CD14-positive monocyte (primary cell): Measurements from ENCODE around the gene TUBB1. TPM values are rescaled to one million over a fixed set of nuclear protein-coding genes. Genes with fewer than 3 reads are reported as not detected.

Experiments
- DNase-seq, 3 donors: peaks; one replicate each; pipeline ENCODE4 v3.0.0-alpha.2; 2011 to 2022
- H2AFZ ChIP-seq: 2 replicates; pipeline ENCODE4 v1.6.0; 2012; ENCODE audit warnings: mild to moderate bottlenecking, low read depth, low read length, inconsistent platforms; ENCODE audit not compliant: insufficient read depth, poor library complexity, severe bottlenecking
- H3K27ac ChIP-seq, 2 donors: 1 replicate in 1 of 2; 2 replicates in 1 of 2; pipeline ENCODE4 v1.5.1; 2012 to 2013; ENCODE audit warnings: low read length in 2 of 2, control low read depth in 1 of 2, inconsistent platforms in 1 of 2, low read depth in 1 of 2, mild to moderate bottlenecking in 1 of 2
- H3K27me3 ChIP-seq, 2 donors: one replicate each; pipeline versions ENCODE4 v1.6.0 to v1.6.1; 2011 to 2013; ENCODE audit warnings: low read length in 2 of 2; ENCODE audit not compliant: control insufficient read depth in 2 of 2, insufficient read depth in 2 of 2
- H3K36me3 ChIP-seq, 2 donors: replicated peaks in 1 of 2; 1 replicate in 1 of 2; 2 replicates in 1 of 2; pipeline versions ENCODE4 v1.5.1 to v1.6.1; 2012 to 2013; ENCODE audit warnings: low read length in 2 of 2, control low read depth in 1 of 2, inconsistent platforms in 1 of 2, mild to moderate bottlenecking in 1 of 2; ENCODE audit not compliant: insufficient read depth in 2 of 2, control insufficient read depth in 1 of 2
- H3K4me1 ChIP-seq, 2 donors: 1 replicate in 1 of 2; 2 replicates in 1 of 2; pipeline versions ENCODE4 v1.5.1 to v1.6.1; 2012 to 2013; ENCODE audit warnings: low read length in 2 of 2, control low read depth in 1 of 2, inconsistent platforms in 1 of 2, mild to moderate bottlenecking in 1 of 2, moderate library complexity in 1 of 2; ENCODE audit not compliant: insufficient read depth in 2 of 2, control insufficient read depth in 1 of 2
- H3K4me2 ChIP-seq: replicated peaks from 2 replicates; pipeline ENCODE3; 2012; ENCODE audit warnings: low read length, moderate library complexity, mild to moderate bottlenecking; ENCODE audit not compliant: poor library complexity, severe bottlenecking; ENCODE audit errors: extremely low read depth
- H3K4me3 ChIP-seq, 3 experiments: fragments of 200-600 bp in 1 of 3; sonication (generic) in 1 of 3; replicated peaks in 1 of 3; 1 replicate in 2 of 3; 2 replicates in 1 of 3; pipeline ENCODE4 v1.5.1; 2011 to 2013; ENCODE audit warnings: low read length in 3 of 3, mild to moderate bottlenecking in 3 of 3, control low read depth in 2 of 3, low read depth in 2 of 3, inconsistent platforms in 1 of 3, moderate library complexity in 1 of 3
- H3K79me2 ChIP-seq: 2 replicates; pipeline ENCODE4 v1.6.0; 2012; ENCODE audit warnings: mild to moderate bottlenecking, control low read depth, inconsistent platforms, low read length, moderate library complexity; ENCODE audit not compliant: insufficient read depth
- H3K9ac ChIP-seq: 2 replicates; pipeline ENCODE4 v1.6.0; 2017; ENCODE audit warnings: low read length, mild to moderate bottlenecking; ENCODE audit not compliant: insufficient read depth, poor library complexity, severe bottlenecking
- H3K9me3 ChIP-seq, 2 donors: replicated peaks in 1 of 2; 1 replicate in 1 of 2; 2 replicates in 1 of 2; pipeline versions ENCODE4 v1.5.1 to v1.6.1; 2012 to 2013; ENCODE audit warnings: low read length in 2 of 2, control low read depth in 1 of 2; ENCODE audit not compliant: control insufficient read depth in 1 of 2, insufficient read depth in 1 of 2
- H4K20me1 ChIP-seq: 2 replicates; pipeline ENCODE4 v1.6.0; 2012; ENCODE audit warnings: mild to moderate bottlenecking, low read length, control low read depth, moderate library complexity; ENCODE audit not compliant: insufficient read depth
- H3K27ac Mint-ChIP-seq, 7 donors: one replicate each; pipeline ENCODE4 v1.8.0; 2020; ENCODE audit warnings: mild to moderate bottlenecking in 7 of 7, mixed read lengths in 7 of 7, moderate library complexity in 6 of 7, inconsistent platforms in 2 of 7
- H3K27me3 Mint-ChIP-seq, 3 donors: one replicate each; pipeline ENCODE4 v1.8.0; 2021 to 2022; ENCODE audit warnings: low read depth in 3 of 3, mild to moderate bottlenecking in 3 of 3, mixed read lengths in 3 of 3, moderate library complexity in 3 of 3, inconsistent platforms in 1 of 3
- H3K36me3 Mint-ChIP-seq, 2 donors: one replicate each; pipeline ENCODE4 v1.8.0; 2020; ENCODE audit warnings: mixed read lengths in 2 of 2, inconsistent platforms in 1 of 2, mild to moderate bottlenecking in 1 of 2
- H3K4me1 Mint-ChIP-seq: one replicate; pipeline ENCODE4 v1.8.0; 2020; ENCODE audit warnings: mild to moderate bottlenecking, mixed read lengths
- H3K4me3 Mint-ChIP-seq, 2 donors: one replicate each; pipeline ENCODE4 v1.8.0; 2020; ENCODE audit warnings: mild to moderate bottlenecking in 2 of 2, mixed read lengths in 2 of 2, moderate library complexity in 1 of 2
- H3K9me3 Mint-ChIP-seq, 7 donors: one replicate each; pipeline ENCODE4 v1.8.0; 2020 to 2022; ENCODE audit warnings: mixed read lengths in 7 of 7, mild to moderate bottlenecking in 6 of 7, moderate library complexity in 6 of 7, inconsistent platforms in 2 of 7
- CTCF ChIP-seq: fragments of 200-600 bp; IDR thresholded peaks from one replicate; pipeline ENCODE4 v1.8.0; 2022; ENCODE audit warnings: antibody characterized with exemption, mild to moderate bottlenecking
- WGBS: methylation state at CpG from one replicate; pipeline ENCODE4 v1.1.5; 2013; ENCODE audit warnings: missing lambda C conversion rate; ENCODE audit not compliant: insufficient coverage; 5-methylcytosine and 5-hydroxymethylcytosine counted together
- intact Hi-C, 2 donors: fragments of 100-400 bp; cut with micrococcal nuclease; formaldehyde crosslinking; loops; one replicate each; pipeline versions ENCODE4 v1.15.0 to v1.15.1; 2023
- polyA plus RNA-seq, 3 donors: library from polyadenylated mRNA; depleted of rRNA in 1 of 3; unstranded in 2 of 3; stranded (reverse) in 1 of 3; fragments of 300-500 nt in 2 of 3; fragments of >200 nt in 1 of 3; fragmentation: Illumina TruSeq in 2 of 3; gene quantifications; 1 replicate in 2 of 3; 2 replicates in 1 of 3; pipeline ENCODE4 v1.2.3, GENCODE V29; 2012 to 2021

The TUBB1 gene
- polyA plus RNA-seq, 3 donors, result 0.09 to 3.1 (median 2.4) TPM

GRCh38 chr20:59068534-59068933 lies 49.3 kb downstream of the TUBB1 start:
- H3K4me1 Mint-ChIP-seq, result peaks cover 28% of the 10 kb centered on the region
- no peak overlapping the region for H3K4me3 Mint-ChIP-seq
- Histone ChIP-seq H3K79me2 (no peaks in the 10 kb centered on the region), H3K9me3 (no peaks in the 10 kb centered on the region), H3K4me2 (no peak overlapping the region), H4K20me1 (no peaks in the 10 kb centered on the region), H3K27ac (no peak overlapping the region), H3K9ac (no peak overlapping the region), H3K27me3 (peaks cover 11 to 27% of the 10 kb centered on the region in 2 donors), H3K36me3 (no peaks in the 10 kb centered on the region), H2AFZ (no peak overlapping the region), H3K4me1 (peaks cover 23 to 36% of the 10 kb centered on the region in 2 donors), H3K4me3 (no peak overlapping the region)
- intact Hi-C loops, result no loop called here
- no peaks in the 10 kb centered on the region for H3K36me3 Mint-ChIP-seq
- WGBS, result 96% methylated on average over 3 of the region's 4 CpGs
- H3K27ac Mint-ChIP-seq, result no peak overlapping the region
- no peak for TF ChIP-seq CTCF
- no peak for DNase-seq
- H3K9me3 Mint-ChIP-seq, result no peaks in the 10 kb centered on the region
- H3K27me3 Mint-ChIP-seq, result peaks cover 11 to 23% (median 13%) of the 10 kb centered on the region in 3 donors

- no peaks in the 10 kb centered on the region for H3K9me3 Mint-ChIP-seq
- Histone ChIP-seq H4K20me1 (no peaks in the 10 kb centered on the region), H3K9ac (no peak overlapping the region), H3K36me3 (no peaks in the 10 kb centered on the region), H3K4me3 (no peak overlapping the region), H3K4me1 (peaks cover 23 to 36% of the 10 kb centered on the region in 2 donors), H2AFZ (no peak overlapping the region), H3K27ac (no peak overlapping the region), H3K9me3 (no peaks in the 10 kb centered on the region), H3K4me2 (no peak overlapping the region), H3K27me3 (peaks cover 16 to 30% of the 10 kb centered on the region in 2 donors), H3K79me2 (no peaks in the 10 kb centered on the region)
- no peak overlapping the region for H3K27ac Mint-ChIP-seq
- H3K36me3 Mint-ChIP-seq, result no peaks in the 10 kb centered on the region
- H3K4me1 Mint-ChIP-seq, result peaks cover 30% of the 10 kb centered on the region
- TF ChIP-seq CTCF, result no peak
- WGBS, result no CpG with 5 or more reads among the region's 2 CpGs
- H3K4me3 Mint-ChIP-seq, result no peak overlapping the region
- intact Hi-C loops, result no loop called here
- H3K27me3 Mint-ChIP-seq, result peaks cover 12 to 18% (median 17%) of the 10 kb centered on the region in 3 donors
- peak in 2 of 3 donors; percentile 29 to 32 for DNase-seq
Measured at GRCh38 chr20:59069026-59069425, 49.8 kb downstream of the TUBB1 start.
